Suprapubic skin (tissue), 4 donors: ENCODE data around the gene STYXL1.
A peak's percentile ranks its signal among the peaks of the same experiment; 100 is the strongest.

Experiments used
- CTCF ChIP-seq, 2 donors: fragments of 200-600 bp in 1 of 2; fragments of 450-650 bp in 1 of 2; sonication (generic) in 1 of 2; IDR thresholded peaks; one replicate each; pipeline ENCODE4 v1.5.1; 2016 to 2019; ENCODE audit warnings: antibody characterized with exemption in 2 of 2, mild to moderate bottlenecking in 1 of 2, moderate library complexity in 1 of 2
- EP300 ChIP-seq: sonication (generic); formaldehyde crosslinking; IDR thresholded peaks from one replicate; pipeline ENCODE4 v1.6.1; 2017; ENCODE audit warnings: antibody characterized with exemption
- POLR2A ChIP-seq, 2 donors: fragments of 450-650 bp; IDR thresholded peaks; one replicate each; pipeline ENCODE4 v1.6.1; 2017; ENCODE audit warnings: antibody characterized with exemption in 2 of 2, mild to moderate bottlenecking in 2 of 2, moderate library complexity in 2 of 2
- POLR2AphosphoS5 ChIP-seq, 3 donors: sonication (generic); formaldehyde crosslinking; IDR thresholded peaks; one replicate each; pipeline ENCODE4 v1.6.1; 2017; ENCODE audit warnings: antibody characterized with exemption in 3 of 3

- TF ChIP-seq CTCF (IDR thresholded peaks at IDR 0.05) (no peak), POLR2AphosphoS5 (IDR thresholded peaks at IDR 0.05) (peak in 1 of 3 donors; percentile 84), POLR2A (IDR thresholded peaks at IDR 0.05) (no peak), EP300 (no peak)
Observed at GRCh38 chr7:75951506-75951905, 96.3 kb downstream of the STYXL1 start.
